ENCODE data around the gene ATP1B3. TPM values are rescaled to one million over a fixed set of nuclear protein-coding genes. Genes with fewer than 3 reads are reported as not detected.

Gene ATP1B3
- total RNA-seq, 1 experiment from 2014 or later, result 155 TPM

- ChIA-PET POLR2A (no interaction called here), CTCF (no interaction called here)
- no peak overlapping the region for H3K27ac Mint-ChIP-seq (ENCODE audit: unreplicated experiment)
- Histone ChIP-seq H3K27me3 (replicated peaks; ENCODE audit: control insufficient read depth, insufficient read depth, low read length) (no peaks in the 10 kb centered on the region), H3K36me3 (ENCODE audit: control insufficient read depth, insufficient read depth, low read length) (no peaks in the 10 kb centered on the region; the same call in 1 of the 2 replicates), H3K9me3 (no peaks in the 10 kb centered on the region), H3K4me3 (ENCODE audit: low read depth, low read length) (no peak overlapping the region), H3K4me1 (no peaks in the 10 kb centered on the region)
- H3K4me3 Mint-ChIP-seq (ENCODE audit: unreplicated experiment), result no peak overlapping the region
- no peaks in the 10 kb centered on the region for H3K9me3 Mint-ChIP-seq (ENCODE audit: unreplicated experiment)
- no TSS peak for BruUV-seq (replicated peaks)
- TF ChIP-seq, protein P1, sequence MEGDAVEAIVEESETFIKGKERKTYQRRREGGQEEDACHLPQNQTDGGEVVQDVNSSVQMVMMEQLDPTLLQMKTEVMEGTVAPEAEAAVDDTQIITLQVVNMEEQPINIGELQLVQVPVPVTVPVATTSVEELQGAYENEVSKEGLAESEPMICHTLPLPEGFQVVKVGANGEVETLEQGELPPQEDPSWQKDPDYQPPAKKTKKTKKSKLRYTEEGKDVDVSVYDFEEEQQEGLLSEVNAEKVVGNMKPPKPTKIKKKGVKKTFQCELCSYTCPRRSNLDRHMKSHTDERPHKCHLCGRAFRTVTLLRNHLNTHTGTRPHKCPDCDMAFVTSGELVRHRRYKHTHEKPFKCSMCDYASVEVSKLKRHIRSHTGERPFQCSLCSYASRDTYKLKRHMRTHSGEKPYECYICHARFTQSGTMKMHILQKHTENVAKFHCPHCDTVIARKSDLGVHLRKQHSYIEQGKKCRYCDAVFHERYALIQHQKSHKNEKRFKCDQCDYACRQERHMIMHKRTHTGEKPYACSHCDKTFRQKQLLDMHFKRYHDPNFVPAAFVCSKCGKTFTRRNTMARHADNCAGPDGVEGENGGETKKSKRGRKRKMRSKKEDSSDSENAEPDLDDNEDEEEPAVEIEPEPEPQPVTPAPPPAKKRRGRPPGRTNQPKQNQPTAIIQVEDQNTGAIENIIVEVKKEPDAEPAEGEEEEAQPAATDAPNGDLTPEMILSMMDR (IDR thresholded peaks at IDR 0.05; ENCODE audit: insufficient read depth in 1 of 2, low read depth in 1 of 2, low read length in 1 of 2, severe bottlenecking in 1 of 2, unreplicated experiment in 1 of 2), result no peak
- DNase-seq, result no peak
- H3K36me3 Mint-ChIP-seq (ENCODE audit: insufficient read depth, unreplicated experiment), result peaks cover 6% of the 10 kb centered on the region
- intact Hi-C loops (cut with micrococcal nuclease; ENCODE audit: unreplicated experiment), result no loop called here
- no peaks in the 10 kb centered on the region for H3K27me3 Mint-ChIP-seq (ENCODE audit: insufficient read depth, unreplicated experiment)
- no peaks in the 10 kb centered on the region for H3K4me1 Mint-ChIP-seq (ENCODE audit: low read depth, unreplicated experiment)
Measured at GRCh38 chr3:141963301-141963700, 86.9 kb downstream of the ATP1B3 start.

DNA sequence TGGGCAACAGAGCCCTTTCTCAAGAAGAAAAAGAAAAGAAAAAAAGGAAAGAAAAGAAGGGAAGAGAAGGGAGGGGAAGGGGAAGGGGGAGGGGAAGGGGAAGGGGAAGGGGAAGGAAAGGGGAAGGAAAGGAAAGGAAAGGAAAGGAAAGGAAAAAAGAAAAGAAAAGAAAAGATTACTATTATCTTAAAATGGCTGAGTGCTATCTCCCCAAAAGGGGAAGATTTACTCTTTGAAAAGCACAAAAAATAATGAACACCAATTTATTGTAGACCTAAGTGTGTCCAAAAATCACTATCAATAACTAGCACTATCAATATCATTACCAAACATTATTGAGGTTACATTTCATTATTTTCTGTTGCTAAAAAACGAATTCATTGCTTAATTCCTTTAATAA, 89.0 kb downstream of the ATP1B3 start:
- BruUV-seq (replicated peaks), result no TSS peak
- Histone ChIP-seq H3K4me3 (ENCODE audit: low read depth, low read length) (no peak overlapping the region), H3K36me3 (ENCODE audit: control insufficient read depth, insufficient read depth, low read length) (no peaks in the 10 kb centered on the region; the same call in 1 of the 2 replicates), H3K27me3 (replicated peaks; ENCODE audit: control insufficient read depth, insufficient read depth, low read length) (no peaks in the 10 kb centered on the region), H3K9me3 (no peaks in the 10 kb centered on the region), H3K4me1 (no peaks in the 10 kb centered on the region)
- POLR2A ChIA-PET, result no interaction called here
- TF ChIP-seq, protein P1 (IDR thresholded peaks at IDR 0.05; ENCODE audit: insufficient read depth in 1 of 2, low read depth in 1 of 2, low read length in 1 of 2, severe bottlenecking in 1 of 2, unreplicated experiment in 1 of 2), result no peak
- CTCF ChIA-PET, result no interaction called here
- H3K36me3 Mint-ChIP-seq (ENCODE audit: insufficient read depth, unreplicated experiment), result peaks cover 6% of the 10 kb centered on the region
- H3K27me3 Mint-ChIP-seq (ENCODE audit: insufficient read depth, unreplicated experiment), result no peaks in the 10 kb centered on the region
- no peak overlapping the region for H3K27ac Mint-ChIP-seq (ENCODE audit: unreplicated experiment)
- intact Hi-C loops (cut with micrococcal nuclease; ENCODE audit: unreplicated experiment), result no loop called here
- no peaks in the 10 kb centered on the region for H3K4me1 Mint-ChIP-seq (ENCODE audit: low read depth, unreplicated experiment)
- H3K9me3 Mint-ChIP-seq (ENCODE audit: unreplicated experiment), result no peaks in the 10 kb centered on the region
- no peak overlapping the region for H3K4me3 Mint-ChIP-seq (ENCODE audit: unreplicated experiment)
- no peak for DNase-seq

DNA sequence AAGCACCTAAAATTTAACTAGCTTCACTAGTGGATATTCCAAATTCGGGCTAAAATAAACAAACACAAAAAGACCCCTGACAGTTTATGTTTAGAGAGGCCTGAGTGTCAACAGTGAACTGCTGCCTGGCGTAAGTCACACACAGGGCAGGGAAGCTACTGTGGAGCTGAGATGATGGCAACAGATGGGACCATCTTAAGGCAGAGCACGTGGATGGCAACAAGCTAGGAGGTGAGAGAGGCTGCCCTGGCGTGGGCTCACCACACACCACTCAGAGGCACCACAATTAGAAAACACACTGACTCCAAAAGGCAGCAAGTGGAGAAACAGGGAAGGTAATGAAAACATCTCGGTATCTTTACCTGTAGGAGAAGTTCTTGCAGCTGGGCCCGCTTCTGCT, 93.3 kb downstream of the ATP1B3 start:
- CTCF ChIA-PET, result interaction anchor here (0.6 kb wide), 1 partner anchor 218 kb away, joined by 4 read pairs; no protein-coding TSS in a partner anchor
- no peaks in the 10 kb centered on the region for H3K27me3 ChIP-seq (replicated peaks; ENCODE audit: control insufficient read depth, insufficient read depth, low read length)
- H3K4me1 Mint-ChIP-seq (ENCODE audit: low read depth, unreplicated experiment), result no peaks in the 10 kb centered on the region
- no peak overlapping the region for H3K4me3 ChIP-seq (ENCODE audit: low read depth, low read length)
- TF ChIP-seq, protein P1 (IDR thresholded peaks at IDR 0.05; ENCODE audit: insufficient read depth in 1 of 2, low read depth in 1 of 2, low read length in 1 of 2, severe bottlenecking in 1 of 2, unreplicated experiment in 1 of 2), result no peak
- no peak for DNase-seq
- POLR2A ChIA-PET, result no interaction called here
- H3K4me1 ChIP-seq, result no peaks in the 10 kb centered on the region
- no peaks in the 10 kb centered on the region for H3K27me3 Mint-ChIP-seq (ENCODE audit: insufficient read depth, unreplicated experiment)
- intact Hi-C loops (cut with micrococcal nuclease; ENCODE audit: unreplicated experiment), result no loop called here
- no peak overlapping the region for H3K27ac Mint-ChIP-seq (ENCODE audit: unreplicated experiment)
- H3K36me3 Mint-ChIP-seq (ENCODE audit: insufficient read depth, unreplicated experiment), result no peaks in the 10 kb centered on the region
- H3K9me3 Mint-ChIP-seq (ENCODE audit: unreplicated experiment), result no peaks in the 10 kb centered on the region
- H3K9me3 ChIP-seq, result no peaks in the 10 kb centered on the region
- no peaks in the 10 kb centered on the region for H3K36me3 ChIP-seq (ENCODE audit: control insufficient read depth, insufficient read depth, low read length)
- no peak overlapping the region for H3K4me3 Mint-ChIP-seq (ENCODE audit: unreplicated experiment)
- BruUV-seq (replicated peaks), result no TSS peak

Measured in Caco-2 (cell line).